SJSA1 (cell line): ENCODE data around the gene PIAS1. TPM values are rescaled to one million over a fixed set of nuclear protein-coding genes. Genes with fewer than 3 reads are reported as not detected.
"Not testable (repeated sequence)": the region's sequence is repeated elsewhere in the genome, so short reads cannot be mapped to it uniquely, and the experiment has no call there.

Source experiments
- DNase-seq, 2 experiments: peaks; one replicate each; pipeline ENCODE4 v3.0.0-alpha.2; 2015 to 2020; ENCODE audit warnings: low spot score in 2 of 2, low read depth in 1 of 2
- H3K27ac ChIP-seq: fragments of 250-450 bp; sonication (Bioruptor Pico); 2 replicates; pipeline ENCODE4 v1.5.1; 2020; ENCODE audit warnings: mild to moderate bottlenecking, moderate library complexity
- H3K27me3 ChIP-seq: fragments of 250-450 bp; sonication (Bioruptor Pico); replicated peaks from 2 replicates; pipeline ENCODE4 v1.5.1; 2020; ENCODE audit warnings: mild to moderate bottlenecking, moderate library complexity
- H3K36me3 ChIP-seq: fragments of 250-450 bp; sonication (Bioruptor Pico); 2 replicates; pipeline ENCODE4 v1.5.1; 2020; ENCODE audit warnings: mild to moderate bottlenecking
- H3K4me1 ChIP-seq: fragments of 250-450 bp; sonication (Bioruptor Pico); replicated peaks from 2 replicates; pipeline ENCODE4 v1.6.1; 2021; ENCODE audit warnings: mild to moderate bottlenecking
- H3K4me3 ChIP-seq: fragments of 250-450 bp; sonication (Bioruptor Pico); 2 replicates; pipeline ENCODE4 v1.5.1; 2020; ENCODE audit warnings: mild to moderate bottlenecking
- H3K9me3 ChIP-seq: fragments of 250-450 bp; sonication (Bioruptor Pico); replicated peaks from 2 replicates; pipeline ENCODE4 v1.5.1; 2020; ENCODE audit warnings: mild to moderate bottlenecking
- total RNA-seq: library from RNA; depleted of rRNA; stranded (reverse); fragments of >200 nt; shearing (Covaris generic); gene quantifications from 2 replicates; pipeline ENCODE4 v1.2.3, GENCODE V29; 2014

PIAS1 gene
- total RNA-seq, 1 experiment from 2014 or later, result 21.2 TPM

- no peak for DNase-seq
- no peaks in the 10 kb centered on the region for H3K9me3 ChIP-seq
- H3K27ac ChIP-seq, result no peak overlapping the region
- peaks cover 15% of the 10 kb centered on the region for H3K36me3 ChIP-seq
- H3K4me1 ChIP-seq, result no peaks in the 10 kb centered on the region
- H3K4me3 ChIP-seq, result no peak overlapping the region
- no peaks in the 10 kb centered on the region for H3K27me3 ChIP-seq
Measured at GRCh38 chr15:68163191-68163590, 109.1 kb downstream of the PIAS1 start.

GRCh38 chr15:68166847-68167246, 112.7 kb downstream of the PIAS1 start:
- H3K36me3 ChIP-seq, result peaks cover 17% of the 10 kb centered on the region; the same call in 1 of the 2 replicates
- no peaks in the 10 kb centered on the region for H3K9me3 ChIP-seq
- H3K27me3 ChIP-seq, result no peaks in the 10 kb centered on the region
- no peak for DNase-seq
- no peak overlapping the region for H3K4me3 ChIP-seq
- no peak overlapping the region for H3K27ac ChIP-seq
- no peaks in the 10 kb centered on the region for H3K4me1 ChIP-seq

- H3K36me3 ChIP-seq, result peaks cover 29% of the 10 kb centered on the region
- H3K27ac ChIP-seq, H3K27me3 ChIP-seq, H3K4me1 ChIP-seq, H3K4me3 ChIP-seq, DNase-seq, H3K9me3 ChIP-seq: not testable (repeated sequence)
Measured at GRCh38 chr15:68172037-68172436, 117.9 kb downstream of the PIAS1 start.

- Histone ChIP-seq H3K27ac (no peak overlapping the region), H3K36me3 (peaks cover 38% of the 10 kb centered on the region), H3K27me3 (no peaks in the 10 kb centered on the region), H3K4me3 (no peak overlapping the region), H3K4me1 (no peaks in the 10 kb centered on the region; the same call in 1 of the 2 replicates), H3K9me3 (no peaks in the 10 kb centered on the region)
- DNase-seq, result no peak
Measured at GRCh38 chr15:68173119-68173518, 119.0 kb downstream of the PIAS1 start.

GRCh38 chr15:68175526-68175925, 121.4 kb downstream of the PIAS1 start:
- DNase-seq, result no peak
- no peak overlapping the region for H3K27ac ChIP-seq
- H3K4me3 ChIP-seq, result no peak overlapping the region
- peaks cover 37% of the 10 kb centered on the region for H3K36me3 ChIP-seq
- H3K4me1 ChIP-seq, result no peaks in the 10 kb centered on the region; the same call in 1 of the 2 replicates
- H3K9me3 ChIP-seq, result no peaks in the 10 kb centered on the region
- no peaks in the 10 kb centered on the region for H3K27me3 ChIP-seq

GRCh38 chr15:68176601-68177000, 122.5 kb downstream of the PIAS1 start:
- DNase-seq, result no peak
- no peaks in the 10 kb centered on the region for H3K9me3 ChIP-seq
- H3K4me3 ChIP-seq, result no peak overlapping the region
- H3K36me3 ChIP-seq, result peaks cover 48% of the 10 kb centered on the region
- H3K27ac ChIP-seq, result no peak overlapping the region
- no peaks in the 10 kb centered on the region; the same call in 1 of the 2 replicates for H3K4me1 ChIP-seq
- no peaks in the 10 kb centered on the region for H3K27me3 ChIP-seq

- no peaks in the 10 kb centered on the region for H3K9me3 ChIP-seq
- H3K4me3 ChIP-seq, result no peak overlapping the region
- H3K27me3 ChIP-seq, result no peaks in the 10 kb centered on the region
- DNase-seq, result no peak
- H3K36me3 ChIP-seq, result peaks cover 52% of the 10 kb centered on the region
- H3K27ac ChIP-seq, result no peak overlapping the region
- no peaks in the 10 kb centered on the region; the same call in 1 of the 2 replicates for H3K4me1 ChIP-seq
Measured at GRCh38 chr15:68177742-68178141, 123.6 kb downstream of the PIAS1 start.

- peaks cover 61% of the 10 kb centered on the region for H3K36me3 ChIP-seq
- no peaks in the 10 kb centered on the region for H3K9me3 ChIP-seq
- peaks cover 35% of the 10 kb centered on the region for H3K4me1 ChIP-seq
- no peak overlapping the region for H3K4me3 ChIP-seq
- H3K27ac ChIP-seq, result no peak overlapping the region
- no peaks in the 10 kb centered on the region for H3K27me3 ChIP-seq
- no peak for DNase-seq
Measured at GRCh38 chr15:68183616-68184315, 129.7 kb downstream of the PIAS1 start.

- DNase-seq, result no peak
- Histone ChIP-seq H3K27ac (no peak overlapping the region), H3K4me1 (peaks cover 35% of the 10 kb centered on the region), H3K4me3 (no peak overlapping the region), H3K36me3 (peaks cover 64% of the 10 kb centered on the region), H3K27me3 (no peaks in the 10 kb centered on the region), H3K9me3 (no peaks in the 10 kb centered on the region)
Measured at GRCh38 chr15:68184616-68185480, 130.7 kb downstream of the PIAS1 start.

GRCh38 chr15:68186671-68187397, 132.7 kb downstream of the PIAS1 start:
- H3K9me3 ChIP-seq, result no peaks in the 10 kb centered on the region
- no peak for DNase-seq
- no peaks in the 10 kb centered on the region for H3K27me3 ChIP-seq
- H3K4me3 ChIP-seq, result no peak overlapping the region
- peaks cover 53% of the 10 kb centered on the region for H3K4me1 ChIP-seq
- no peak overlapping the region for H3K27ac ChIP-seq
- H3K36me3 ChIP-seq, result peaks cover 64% of the 10 kb centered on the region

GRCh38 chr15:68187559-68187958, 133.4 kb downstream of the PIAS1 start:
- H3K36me3 ChIP-seq, result peaks cover 68% of the 10 kb centered on the region
- H3K4me1 ChIP-seq, result peaks cover 54% of the 10 kb centered on the region
- H3K9me3 ChIP-seq, result no peaks in the 10 kb centered on the region
- H3K4me3 ChIP-seq, result no peak overlapping the region
- DNase-seq, result peak; percentile 41 to 48
- no peaks in the 10 kb centered on the region for H3K27me3 ChIP-seq
- no peak overlapping the region for H3K27ac ChIP-seq

GRCh38 chr15:68188647-68189046, 134.5 kb downstream of the PIAS1 start:
- Histone ChIP-seq H3K4me1 (peaks cover 54% of the 10 kb centered on the region), H3K27me3 (no peaks in the 10 kb centered on the region), H3K4me3 (no peak overlapping the region), H3K27ac (no peak overlapping the region), H3K9me3 (no peaks in the 10 kb centered on the region), H3K36me3 (peaks cover 69% of the 10 kb centered on the region)
- no peak for DNase-seq

- H3K36me3 ChIP-seq, result peaks cover 60% of the 10 kb centered on the region
Measured at GRCh38 chr15:68190048-68190447, 135.9 kb downstream of the PIAS1 start.

More at GRCh38 chr15:68190048-68190447, 135.9 kb downstream of the PIAS1 start:
- no peak overlapping the region for H3K27ac ChIP-seq
- DNase-seq, result no peak
- no peak overlapping the region for H3K4me3 ChIP-seq
- H3K27me3 ChIP-seq, result no peaks in the 10 kb centered on the region
- H3K9me3 ChIP-seq, result no peaks in the 10 kb centered on the region
- H3K4me1 ChIP-seq, result peaks cover 55% of the 10 kb centered on the region
